GM23338 (cell line): ENCODE measurements around the gene DYNLT5. TPM values are rescaled to one million over a fixed set of nuclear protein-coding genes. Genes with fewer than 3 reads are reported as not detected.

Experiments
- ATAC-seq: fragments of 200-7000 bp; cut with Tn5 transposase; 3 replicates; pipeline ENCODE4 v1.9.1; 2020
- DNase-seq: peaks from one replicate; pipeline ENCODE4 v3.0.0-alpha.2; 2015; ENCODE audit warnings: low spot score
- H2AFZ ChIP-seq: fragments of 200-600 bp; sonication (generic); 2 replicates; pipeline ENCODE4 v1.8.0; 2016; ENCODE audit warnings: antibody characterized with exemption, mild to moderate bottlenecking, moderate library complexity
- H3F3A ChIP-seq: fragments of 200-600 bp; sonication (generic); replicated peaks from 2 replicates; pipeline ENCODE4 v1.8.0; 2017; ENCODE audit warnings: antibody characterized with exemption, mixed run types, low read depth
- H3K27ac ChIP-seq: fragments of 200-600 bp; sonication (generic); 2 replicates; pipeline ENCODE4 v1.6.1; 2016; ENCODE audit warnings: low read depth
- H3K27me3 ChIP-seq: fragments of 200-600 bp; sonication (generic); 2 replicates; pipeline ENCODE4 v1.8.0; 2016; ENCODE audit warnings: mild to moderate bottlenecking, mixed run types, moderate library complexity; ENCODE audit not compliant: insufficient read depth
- H3K36me3 ChIP-seq: fragments of 200-600 bp; sonication (generic); 2 replicates; pipeline ENCODE4 v1.8.0; 2016; ENCODE audit warnings: mild to moderate bottlenecking; ENCODE audit not compliant: insufficient read depth
- H3K4me1 ChIP-seq: fragments of 200-600 bp; sonication (generic); 2 replicates; pipeline ENCODE4 v1.8.0; 2016; ENCODE audit warnings: mild to moderate bottlenecking, moderate library complexity; ENCODE audit not compliant: insufficient read depth
- H3K4me2 ChIP-seq: fragments of 200-600 bp; sonication (generic); 2 replicates; pipeline ENCODE4 v1.7.1; 2017; ENCODE audit warnings: mixed run types
- H3K4me3 ChIP-seq: fragments of 200-600 bp; sonication (generic); 2 replicates; pipeline ENCODE4 v1.6.1; 2016; ENCODE audit warnings: mixed run types
- H3K79me2 ChIP-seq: fragments of 200-600 bp; sonication (generic); replicated peaks from 2 replicates; pipeline ENCODE4 v1.8.0; 2017; ENCODE audit warnings: mild to moderate bottlenecking; ENCODE audit not compliant: insufficient read depth
- H3K9me2 ChIP-seq: fragments of 200-600 bp; sonication (generic); 2 replicates; pipeline ENCODE4 v1.8.0; 2017; ENCODE audit not compliant: insufficient read depth
- H4K20me1 ChIP-seq: fragments of 200-600 bp; sonication (generic); replicated peaks from 2 replicates; pipeline ENCODE4 v1.8.0; 2017; ENCODE audit warnings: mild to moderate bottlenecking; ENCODE audit not compliant: insufficient read depth
- H3K27ac Mint-ChIP-seq: 2 replicates; pipeline ENCODE4 v1.8.0; 2020; ENCODE audit warnings: inconsistent platforms, mild to moderate bottlenecking, moderate library complexity, mixed read lengths
- H3K27me3 Mint-ChIP-seq: 3 replicates; pipeline ENCODE4 v1.8.0; 2022; ENCODE audit warnings: low read depth, mild to moderate bottlenecking, moderate library complexity, mixed read lengths, inconsistent platforms; ENCODE audit not compliant: insufficient read depth, poor library complexity
- H3K36me3 Mint-ChIP-seq: 3 replicates; pipeline ENCODE4 v1.8.0; 2021; ENCODE audit warnings: low read depth, mild to moderate bottlenecking, inconsistent platforms, moderate library complexity, mixed read lengths
- H3K4me1 Mint-ChIP-seq: 3 replicates; pipeline ENCODE4 v1.8.0; 2020; ENCODE audit warnings: mild to moderate bottlenecking, inconsistent platforms, mixed read lengths
- H3K4me3 Mint-ChIP-seq: 3 replicates; pipeline ENCODE4 v1.8.0; 2021; ENCODE audit warnings: moderate library complexity, mild to moderate bottlenecking, inconsistent platforms, mixed read lengths
- H3K9me3 Mint-ChIP-seq: 3 replicates; pipeline ENCODE4 v1.8.0; 2020; ENCODE audit warnings: moderate library complexity, mild to moderate bottlenecking, inconsistent platforms, mixed read lengths
- CREB1 ChIP-seq: fragments of 250-450 bp; sonication (Bioruptor Pico); IDR thresholded peaks from 2 replicates; pipeline ENCODE4 v1.5.0; 2020; ENCODE audit warnings: low read depth, mild to moderate bottlenecking, moderate library complexity
- CTCF ChIP-seq, 2 experiments: fragments of 200-600 bp in 1 of 2; sonication (generic) in 1 of 2; conservative IDR thresholded peaks; 2 replicates each; pipeline versions ENCODE4 v1.5.1 to v1.6.1; 2016 to 2017; ENCODE audit warnings: antibody characterized with exemption in 2 of 2, low read depth in 2 of 2, mild to moderate bottlenecking in 2 of 2, moderate library complexity in 1 of 2
- ETS1 ChIP-seq: IDR thresholded peaks from 2 replicates; pipeline ENCODE4 v1.6.1; 2016; ENCODE audit warnings: antibody characterized with exemption
- EZH2 ChIP-seq: fragments of 200-600 bp; sonication (generic); IDR thresholded peaks from one replicate; pipeline ENCODE4 v1.8.0; 2017; ENCODE audit warnings: antibody characterized with exemption, mild to moderate bottlenecking, low read depth; ENCODE audit not compliant: unreplicated experiment
- EZH2phosphoT487 ChIP-seq: fragments of 200-600 bp; sonication (generic); IDR thresholded peaks from one replicate; pipeline ENCODE4 v1.8.1; 2018; ENCODE audit warnings: antibody characterized with exemption; ENCODE audit not compliant: unreplicated experiment
- JUNB ChIP-seq: IDR thresholded peaks from one replicate; pipeline ENCODE4 v1.6.1; 2016; ENCODE audit warnings: antibody characterized with exemption; ENCODE audit not compliant: unreplicated experiment
- NANOG ChIP-seq: IDR thresholded peaks from 2 replicates; pipeline ENCODE4 v1.6.1; 2016; ENCODE audit warnings: antibody characterized with exemption, borderline replicate concordance
- POLR2AphosphoS5 ChIP-seq: IDR thresholded peaks from 2 replicates; pipeline ENCODE4 v1.6.1; 2016; ENCODE audit warnings: antibody characterized with exemption, low read depth
- REST ChIP-seq: IDR thresholded peaks from one replicate; pipeline ENCODE4 v1.6.1; 2018; ENCODE audit warnings: antibody characterized with exemption; ENCODE audit not compliant: unreplicated experiment
- STAT1 ChIP-seq: IDR thresholded peaks from one replicate; pipeline ENCODE4 v1.6.1; 2016; ENCODE audit warnings: antibody characterized with exemption; ENCODE audit not compliant: unreplicated experiment
- ZNF114 ChIP-seq: fragments of 250-450 bp; sonication (Bioruptor Pico); IDR thresholded peaks from 2 replicates; pipeline ENCODE4 v1.5.0; 2020; ENCODE audit warnings: mild to moderate bottlenecking, moderate library complexity
- ZNF331 ChIP-seq: fragments of 250-450 bp; sonication (Bioruptor Pico); IDR thresholded peaks from 2 replicates; pipeline ENCODE4 v1.5.0; 2020; ENCODE audit warnings: low read depth, mild to moderate bottlenecking, moderate library complexity
- ZNF462 ChIP-seq: fragments of 250-450 bp; sonication (Bioruptor Pico); IDR thresholded peaks from 2 replicates; pipeline ENCODE4 v1.5.0; 2020; ENCODE audit warnings: mild to moderate bottlenecking, moderate library complexity
- polyA plus RNA-seq: library from polyadenylated mRNA; unstranded; fragments of >200 nt; fragmentation: Nextera tagmentation; extraction: Ambion mirVana; gene quantifications from 2 replicates; pipeline ENCODE4 v1.2.1, GENCODE V29; 2016
- total RNA-seq: library from RNA; depleted of rRNA; stranded (reverse); fragments of >200 nt; shearing (Covaris generic); gene quantifications from 2 replicates; pipeline ENCODE4 v1.2.3, GENCODE V29; 2014

Gene DYNLT5
- total and polyA plus RNA-seq, 2 experiments from 2014 or later = 0.95 to 2.8 TPM

- Histone ChIP-seq H3K4me1 (no peaks in the 10 kb centered on the region), H3K36me3 (peaks cover 4% of the 10 kb centered on the region; the same call in 1 of the 2 replicates), H3K4me2 (no peak overlapping the region), H3K79me2 (no peaks in the 10 kb centered on the region), H3K27ac (no peak overlapping the region), H3F3A (no peaks in the 10 kb centered on the region), H2AFZ (no peak overlapping the region), H3K4me3 (no peak overlapping the region), H4K20me1 (no peaks in the 10 kb centered on the region), H3K9me2 (no peaks in the 10 kb centered on the region), H3K27me3 (no peaks in the 10 kb centered on the region)
- no peaks in the 10 kb centered on the region for H3K4me1 Mint-ChIP-seq
- peaks cover 3% of the 10 kb centered on the region for H3K27me3 Mint-ChIP-seq
- no peak for DNase-seq
- H3K36me3 Mint-ChIP-seq = peaks cover 15% of the 10 kb centered on the region
- no peak for TF ChIP-seq EZH2phosphoT487
- no peak for TF ChIP-seq CREB1 (CRISPR knock-in tag)
- no peak for TF ChIP-seq POLR2AphosphoS5
- TF ChIP-seq JUNB = no peak
- TF ChIP-seq ZNF462 (CRISPR knock-in tag) = no peak
- TF ChIP-seq ZNF114 (CRISPR knock-in tag) = no peak
- TF ChIP-seq EZH2 = no peak
- no peak for TF ChIP-seq CTCF (conservative IDR thresholded peaks at IDR 0.05; ENCODE audit: low read depth in 2 of 2)
- TF ChIP-seq STAT1 = no peak
- no peak for TF ChIP-seq NANOG
- TF ChIP-seq ZNF331 (CRISPR knock-in tag) = no peak
- TF ChIP-seq REST = no peak
- TF ChIP-seq ETS1 = no peak
- H3K4me3 Mint-ChIP-seq = no peak overlapping the region
- no peak for ATAC-seq
- peaks cover 35% of the 10 kb centered on the region for H3K9me3 Mint-ChIP-seq
- no peak overlapping the region for H3K27ac Mint-ChIP-seq
Measured at GRCh38 chr1:66778266-66778665, 26.0 kb downstream of the DYNLT5 start.
